ENCODE results near the gene BAZ1A.
"Not testable (repeated sequence)": the region's sequence is repeated elsewhere in the genome, so short reads cannot be mapped to it uniquely, and the experiment has no call there.

The BAZ1A gene

GRCh38 chr14:34857689-34858449 lies 17.3 kb downstream of the BAZ1A start:
- no peak for DNase-seq

GRCh38 chr14:34853041-34853440 lies 22.1 kb downstream of the BAZ1A start:
- no peak for DNase-seq

GRCh38 chr14:34851395-34851794 lies 23.8 kb downstream of the BAZ1A start:
- no peak for DNase-seq

GRCh38 chr14:34845869-34846268 lies 29.3 kb downstream of the BAZ1A start:
- no peak for DNase-seq

- peak; percentile 36 for DNase-seq
Observed at GRCh38 chr14:34843011-34843554, 32.1 kb downstream of the BAZ1A start.

GRCh38 chr14:34837801-34838322 lies 37.3 kb downstream of the BAZ1A start:
- no peak for DNase-seq

- no peak for DNase-seq
Observed at GRCh38 chr14:34835312-34835711, 39.8 kb downstream of the BAZ1A start.

GRCh38 chr14:34833549-34834523 lies 41.3 kb downstream of the BAZ1A start:
- DNase-seq = no peak

GRCh38 chr14:34826661-34827060 lies 48.5 kb downstream of the BAZ1A start:
- DNase-seq = no peak

GRCh38 chr14:34824826-34825225 lies 50.3 kb downstream of the BAZ1A start:
- no peak for DNase-seq

- no peak for DNase-seq
Observed at GRCh38 chr14:34824256-34824655, 50.9 kb downstream of the BAZ1A start.

- no peak for DNase-seq
Observed at GRCh38 chr14:34817768-34818167, 57.4 kb downstream of the BAZ1A start.

- no peak for DNase-seq
Observed at GRCh38 chr14:34810028-34810427, 65.1 kb downstream of the BAZ1A start.

- no peak for DNase-seq
Observed at GRCh38 chr14:34806257-34806656, 68.9 kb downstream of the BAZ1A start.

GRCh38 chr14:34804933-34805332 lies 70.2 kb downstream of the BAZ1A start:
- no peak for DNase-seq

GRCh38 chr14:34798861-34799260 lies 76.3 kb downstream of the BAZ1A start:
- DNase-seq = not testable (repeated sequence)

- no peak for DNase-seq
Observed at GRCh38 chr14:34797747-34798583, 77.2 kb downstream of the BAZ1A start.

- no peak for DNase-seq
Observed at GRCh38 chr14:34796902-34797301, 78.3 kb downstream of the BAZ1A start.

- DNase-seq = no peak
Observed at GRCh38 chr14:34794941-34795340, 80.2 kb downstream of the BAZ1A start.

- no peak for DNase-seq
Observed at GRCh38 chr14:34794217-34794616, 80.9 kb downstream of the BAZ1A start.

GRCh38 chr14:34792598-34792997 lies 82.6 kb downstream of the BAZ1A start:
- no peak for DNase-seq
